GM12878 (cell line): ENCODE measurements around the gene PROCA1. TPM values are rescaled to one million over a fixed set of nuclear protein-coding genes. Genes with fewer than 3 reads are reported as not detected.

ENCODE experiments used
- ATAC-seq: fragments of 200-7000 bp; cut with Tn5 transposase; 3 replicates; pipeline ENCODE4 v1.9.1; 2020; ENCODE audit warnings: mild to moderate bottlenecking, moderate library complexity
- BruUV-seq: library from RNA; stranded (reverse); fragments of 400-500 nt; replicated peaks from 2 replicates; lab custom pipeline; 2021; lab: Mats Ljungman, UMichigan
- CTCF ChIA-PET: fragments of 300-600 bp; sonication (Branson Sonifier 250); formaldehyde crosslinking; extraction: SDS; loops from one replicate; lab custom pipeline; 2021; ENCODE audit warnings: inconsistent platforms; lab: Yijun Ruan, JAX
- POLR2A ChIA-PET: fragments of 350-600 bp; formaldehyde crosslinking; extraction: SDS; loops from one replicate; lab custom pipeline; 2021; ENCODE audit warnings: inconsistent platforms; lab: Charles Lee
- RAD21 ChIA-PET: fragments of 300-600 bp; sonication (Branson Sonifier 250); formaldehyde crosslinking; loops from one replicate; lab custom pipeline; 2023; ENCODE audit warnings: antibody characterized with exemption; ENCODE audit not compliant: unreplicated experiment; lab: Charles Lee
- SMC1A ChIA-PET: fragments of 300-600 bp; sonication (Branson Sonifier 250); formaldehyde crosslinking; loops from one replicate; lab custom pipeline; 2023; ENCODE audit not compliant: unreplicated experiment, uncharacterized antibody; lab: Charles Lee
- DNase-seq: peaks from one replicate; pipeline ENCODE4 v3.0.0-alpha.2; 2011; ENCODE audit warnings: low read depth, low spot score
- FAIRE-seq: peaks from 3 replicates; lab custom pipeline; 2011; peaks lifted over from hg19 to GRCh38; lab: Jason Lieb, UNC
- H2AFZ ChIP-seq: 2 replicates; pipeline ENCODE4 v1.6.0; 2011; ENCODE audit warnings: low read depth, low read length, control low read depth; ENCODE audit not compliant: control insufficient read depth
- H3K27ac ChIP-seq: 2 replicates; pipeline ENCODE4 v1.5.1; 2011; ENCODE audit warnings: control low read depth; ENCODE audit not compliant: control insufficient read depth, insufficient read depth
- H3K27me3 ChIP-seq, 2 experiments: replicated peaks in 1 of 2; 2 replicates each; pipeline versions ENCODE4 v1.6.0 to v1.6.1; 2011; ENCODE audit warnings: low read length in 1 of 2; ENCODE audit not compliant: control insufficient read depth in 2 of 2, insufficient read depth in 2 of 2
- H3K36me3 ChIP-seq, 2 experiments: 2 replicates each; pipeline ENCODE4 v1.5.1; 2011; ENCODE audit warnings: low read length in 1 of 2; ENCODE audit not compliant: control insufficient read depth in 2 of 2, insufficient read depth in 2 of 2
- H3K4me1 ChIP-seq: 2 replicates; pipeline ENCODE4 v1.6.1; 2011; ENCODE audit warnings: mild to moderate bottlenecking, low read length, moderate library complexity, mixed read lengths; ENCODE audit not compliant: control insufficient read depth, insufficient read depth
- H3K4me2 ChIP-seq: 2 replicates; pipeline ENCODE4 v1.6.0; 2011; ENCODE audit warnings: control low read depth; ENCODE audit not compliant: control insufficient read depth, insufficient read depth
- H3K4me3 ChIP-seq: fragments of 200-600 bp; sonication (generic); 2 replicates; pipeline ENCODE4 v1.5.1; 2016
- H3K79me2 ChIP-seq: 2 replicates; pipeline ENCODE4 v1.6.0; 2011; ENCODE audit warnings: low read length; ENCODE audit not compliant: control insufficient read depth, insufficient read depth
- H3K9ac ChIP-seq: 2 replicates; pipeline ENCODE4 v1.8.0; 2011; ENCODE audit warnings: low read length, control low read depth, mixed read lengths; ENCODE audit not compliant: control insufficient read depth, insufficient read depth
- H3K9me3 ChIP-seq: replicated peaks from 3 replicates; pipeline ENCODE4 v1.5.1; 2011; ENCODE audit warnings: mild to moderate bottlenecking, low read length; ENCODE audit not compliant: control insufficient read depth, insufficient read depth
- H4K20me1 ChIP-seq: 2 replicates; pipeline ENCODE4 v1.6.0; 2011; ENCODE audit not compliant: control insufficient read depth, insufficient read depth
- CBX3 ChIP-seq: fragments of 200-600 bp; sonication (generic); IDR thresholded peaks from 2 replicates; pipeline ENCODE4 v1.6.1; 2016; ENCODE audit warnings: low read depth, borderline replicate concordance
- CBX5 ChIP-seq: sonication (generic); IDR thresholded peaks from 2 replicates; pipeline ENCODE4 v1.6.1; 2016; ENCODE audit warnings: low read depth, moderate library complexity, mild to moderate bottlenecking, inconsistent platforms
- CHD2 ChIP-seq: IDR thresholded peaks from 2 replicates; pipeline ENCODE4 v1.6.1; 2011; ENCODE audit warnings: low read depth, low read length, improper control_type of control experiment, borderline replicate concordance
- CUX1 ChIP-seq: IDR thresholded peaks from 2 replicates; pipeline ENCODE4 v1.6.1; 2012; ENCODE audit warnings: improper control_type of control experiment, low read depth, low read length; ENCODE audit not compliant: insufficient replicate concordance
- HDGF ChIP-seq: fragments of 450-650 bp; IDR thresholded peaks from 2 replicates; pipeline ENCODE4 v1.6.1; 2016; ENCODE audit warnings: antibody characterized with exemption
- IKZF1 ChIP-seq: fragments of 450-650 bp; conservative IDR thresholded peaks from 2 replicates; pipeline ENCODE4 v1.6.1; 2017; ENCODE audit warnings: antibody characterized with exemption, mild to moderate bottlenecking
- NR2C2 ChIP-seq: IDR thresholded peaks from 2 replicates; pipeline ENCODE4 v1.6.1; 2011; ENCODE audit warnings: borderline replicate concordance, low read depth; ENCODE audit not compliant: control insufficient read depth, insufficient read length
- RCOR1 ChIP-seq: conservative IDR thresholded peaks from 2 replicates; pipeline ENCODE4 v1.6.1; 2012; ENCODE audit warnings: low read depth, low read length, improper control_type of control experiment
- RELA ChIP-seq: fragments of 450-650 bp; IDR thresholded peaks from 2 replicates; pipeline ENCODE4 v1.8.0; 2014; ENCODE audit warnings: borderline replicate concordance; ENCODE audit not compliant: partially characterized antibody
- TCF3 ChIP-seq: IDR thresholded peaks from 2 replicates; pipeline ENCODE4 v1.6.1; 2012; ENCODE audit warnings: low read depth, mild to moderate bottlenecking, low read length, borderline replicate concordance; ENCODE audit not compliant: insufficient read depth
- YY1 ChIP-seq: IDR thresholded peaks from 2 replicates; pipeline ENCODE4 v1.6.1; 2011; ENCODE audit warnings: low read depth, mild to moderate bottlenecking, low read length
- ZZZ3 ChIP-seq: IDR thresholded peaks from 2 replicates; pipeline ENCODE4 v1.6.1; 2011; ENCODE audit warnings: low read depth; ENCODE audit not compliant: control insufficient read depth, insufficient read length
- WGBS: methylation state at CpG from one replicate; pipeline ENCODE4 v1.1.6; 2016; ENCODE audit warnings: low lambda C conversion rate; ENCODE audit not compliant: insufficient replicate concordance, insufficient coverage; ENCODE audit errors: missing lambda C conversion rate; 5-methylcytosine and 5-hydroxymethylcytosine counted together
- in situ Hi-C: fragments of 300-500 bp; cut with MboI; formaldehyde crosslinking; loops from 9 replicates; pipeline ENCODE4 v1.14.3; 2018; ENCODE audit warnings: mixed read lengths
- intact Hi-C: fragments of 100-400 bp; cut with micrococcal nuclease; formaldehyde crosslinking; loops from one replicate; pipeline ENCODE4 v1.14.2; 2022; ENCODE audit not compliant: unreplicated experiment
- polyA plus RNA-seq, 11 experiments: library from polyadenylated mRNA; depleted of rRNA in 4 of 11; unstranded in 6 of 11; stranded (reverse) in 5 of 11; fragments of >200 nt; fragmentation: Nextera tagmentation in 4 of 11; fragmentation: Illumina TruSeq in 1 of 11; extraction: Ambion mirVana in 4 of 11; extraction: Trizol in 1 of 11; gene quantifications; 1 replicate in 1 of 11; 2 replicates in 10 of 11; pipeline versions ENCODE4 v1.2.1 to v1.2.3, GENCODE V29; 2011 to 2016; ENCODE audit warnings: inconsistent platforms in 2 of 11, missing spikeins in 2 of 11, low read depth in 1 of 11
- total RNA-seq, 4 experiments: library from RNA; depleted of rRNA in 3 of 4; stranded (reverse); fragments of >200 nt in 3 of 4; fragmentation: Illumina TruSeq in 1 of 4; extraction: Trizol in 1 of 4; gene quantifications; 2 replicates each; pipeline versions ENCODE4 v1.2.1 to v1.2.3, GENCODE V29; 2013 to 2021
- TF ChIP-seq, protein P1 (sequence below): fragments of 450-650 bp; formaldehyde crosslinking; IDR thresholded peaks from 2 replicates; pipeline ENCODE4 v1.5.0; 2022; ENCODE audit warnings: mild to moderate bottlenecking, missing genetic modification characterization

PROCA1 gene
- total and polyA plus RNA-seq, 10 of the 15 experiments (the other 5 are each of a cell fraction or from before 2014, with no cell fraction given): 0.35 to 4.8 (median 1.4) TPM

- SMC1A ChIA-PET: interaction anchor here (0.6 to 2.6 kb wide), 13 partner anchors 9 to 160 kb away, joined by 3 to 13 read pairs (median 3); partner anchors contain the start of genes RPL23A, SDF2, SUPT6H and TLCD1
- no peaks in the 10 kb centered on the region for H4K20me1 ChIP-seq
- TF ChIP-seq CUX1: no peak
- TF ChIP-seq, protein P1, sequence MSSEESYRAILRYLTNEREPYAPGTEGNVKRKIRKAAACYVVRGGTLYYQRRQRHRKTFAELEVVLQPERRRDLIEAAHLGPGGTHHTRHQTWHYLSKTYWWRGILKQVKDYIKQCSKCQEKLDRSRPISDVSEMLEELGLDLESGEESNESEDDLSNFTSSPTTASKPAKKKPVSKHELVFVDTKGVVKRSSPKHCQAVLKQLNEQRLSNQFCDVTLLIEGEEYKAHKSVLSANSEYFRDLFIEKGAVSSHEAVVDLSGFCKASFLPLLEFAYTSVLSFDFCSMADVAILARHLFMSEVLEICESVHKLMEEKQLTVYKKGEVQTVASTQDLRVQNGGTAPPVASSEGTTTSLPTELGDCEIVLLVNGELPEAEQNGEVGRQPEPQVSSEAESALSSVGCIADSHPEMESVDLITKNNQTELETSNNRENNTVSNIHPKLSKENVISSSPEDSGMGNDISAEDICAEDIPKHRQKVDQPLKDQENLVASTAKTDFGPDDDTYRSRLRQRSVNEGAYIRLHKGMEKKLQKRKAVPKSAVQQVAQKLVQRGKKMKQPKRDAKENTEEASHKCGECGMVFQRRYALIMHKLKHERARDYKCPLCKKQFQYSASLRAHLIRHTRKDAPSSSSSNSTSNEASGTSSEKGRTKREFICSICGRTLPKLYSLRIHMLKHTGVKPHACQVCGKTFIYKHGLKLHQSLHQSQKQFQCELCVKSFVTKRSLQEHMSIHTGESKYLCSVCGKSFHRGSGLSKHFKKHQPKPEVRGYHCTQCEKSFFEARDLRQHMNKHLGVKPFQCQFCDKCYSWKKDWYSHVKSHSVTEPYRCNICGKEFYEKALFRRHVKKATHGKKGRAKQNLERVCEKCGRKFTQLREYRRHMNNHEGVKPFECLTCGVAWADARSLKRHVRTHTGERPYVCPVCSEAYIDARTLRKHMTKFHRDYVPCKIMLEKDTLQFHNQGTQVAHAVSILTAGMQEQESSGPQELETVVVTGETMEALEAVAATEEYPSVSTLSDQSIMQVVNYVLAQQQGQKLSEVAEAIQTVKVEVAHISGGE (CRISPR knock-in tag): no peak
- no peak for TF ChIP-seq HDGF
- no peak for TF ChIP-seq RELA
- no peak for TF ChIP-seq YY1
- no peak for TF ChIP-seq NR2C2
- 0 out of 2 replicates have a peak, but pooled peaks have one; percentile 43 for TF ChIP-seq IKZF1
- TF ChIP-seq TCF3: no peak
- no peak for TF ChIP-seq ZZZ3
- no peak for TF ChIP-seq CBX5
- TF ChIP-seq RCOR1: no peak
- no peak; the same call in 1 of the 2 replicates for TF ChIP-seq CHD2
- no peak for TF ChIP-seq CBX3
Measured at GRCh38 chr17:28710861-28711722, 596 bp downstream of the PROCA1 start.

More at GRCh38 chr17:28710861-28711722, 596 bp downstream of the PROCA1 start:
- H3K4me1 ChIP-seq: peaks cover 9% of the 10 kb centered on the region
- BruUV-seq: no TSS peak
- no peaks in the 10 kb centered on the region; a peak in 1 of 4 replicates for H3K36me3 ChIP-seq
- H3K4me2 ChIP-seq: peak overlapping the region; percentile 95
- H3K9me3 ChIP-seq: no peaks in the 10 kb centered on the region
- H3K27ac ChIP-seq: peak overlapping the region; percentile 61
- H3K79me2 ChIP-seq: no peaks in the 10 kb centered on the region
- H2AFZ ChIP-seq: peak overlapping the region; percentile 93
- peak; percentile 94 for ATAC-seq
- intact Hi-C loops: loop anchor here (2.0 to 10.0 kb wide), 2 partner anchors 64 to 156 kb away; partner anchors contain the start of gene UNC119
- peak; percentile 81 for FAIRE-seq
- POLR2A ChIA-PET: interaction anchor here (0.5 to 3.5 kb wide), 21 partner anchors 9 to 240 kb away, joined by 3 to 29 read pairs (median 5); partner anchors contain the start of genes ALDOC, BLTP2, NEK8 and PIGS
- RAD21 ChIA-PET: interaction anchor here (0.6 to 3.4 kb wide), 14 partner anchors 9 to 241 kb away, joined by 3 to 20 read pairs (median 5); partner anchors contain the start of genes BLTP2, PIGS, RPL23A and SDF2
- H3K9ac ChIP-seq: peak overlapping the region; percentile 72
- in situ Hi-C loops: no loop called here
- H3K4me3 ChIP-seq: peak overlapping the region; percentile 73
- 3% methylated on average over 60 of the region's 74 CpGs for WGBS
- peak; percentile 50 for DNase-seq
- CTCF ChIA-PET: interaction anchor here (0.6 to 3.1 kb wide), 12 partner anchors 8 to 406 kb away, joined by 3 to 18 read pairs (median 4); partner anchors contain the start of genes RPL23A and TLCD1
- no peaks in the 10 kb centered on the region for H3K27me3 ChIP-seq
